ENCODE data around the gene SEMA6D. TPM values are rescaled to one million over a fixed set of nuclear protein-coding genes. Genes with fewer than 3 reads are reported as not detected.

Gene SEMA6D
- total RNA-seq, 1 experiment from 2014 or later, result not detected

- no peak overlapping the region for H3K27ac ChIP-seq (ENCODE audit: low read length)
- no peak overlapping the region for H3K4me3 ChIP-seq (ENCODE audit: low read length)
- DNase-seq, result no peak
- no peaks in the 10 kb centered on the region for H3K36me3 ChIP-seq (ENCODE audit: insufficient read depth, low read length)
- H3K4me1 ChIP-seq (ENCODE audit: low read length), result no peaks in the 10 kb centered on the region
- no peak overlapping the region for H3K4me2 ChIP-seq (ENCODE audit: low read depth, low read length, poor library complexity, severe bottlenecking)
- H2AFZ ChIP-seq (ENCODE audit: low read length), result no peak overlapping the region
- peaks cover 5% of the 10 kb centered on the region for H3K9me3 ChIP-seq (ENCODE audit: low read length)
- no peaks in the 10 kb centered on the region for H3K79me2 ChIP-seq (ENCODE audit: low read length)
- no peaks in the 10 kb centered on the region for H4K20me1 ChIP-seq (ENCODE audit: insufficient read depth, low read depth, low read length)
- no peaks in the 10 kb centered on the region for H3K27me3 ChIP-seq (ENCODE audit: low read length)
- no peaks in the 10 kb centered on the region for H3K9me2 ChIP-seq (replicated peaks; ENCODE audit: insufficient read depth, low read length)
- no peak overlapping the region for H3K9ac ChIP-seq (ENCODE audit: low read length)
Observed at GRCh38 chr15:47787875-47788274, 70.6 kb downstream of the SEMA6D start.

GRCh38 chr15:47788685-47789084 lies 71.4 kb downstream of the SEMA6D start:
- Histone ChIP-seq H3K4me3 (ENCODE audit: low read length) (no peak overlapping the region), H3K9ac (ENCODE audit: low read length) (no peak overlapping the region), H4K20me1 (ENCODE audit: insufficient read depth, low read depth, low read length) (no peaks in the 10 kb centered on the region), H3K79me2 (ENCODE audit: low read length) (no peaks in the 10 kb centered on the region), H3K27ac (ENCODE audit: low read length) (no peak overlapping the region), H3K9me3 (ENCODE audit: low read length) (peaks cover 5% of the 10 kb centered on the region), H3K4me1 (ENCODE audit: low read length) (no peaks in the 10 kb centered on the region), H3K4me2 (ENCODE audit: low read depth, low read length, poor library complexity, severe bottlenecking) (no peak overlapping the region), H3K9me2 (replicated peaks; ENCODE audit: insufficient read depth, low read length) (no peaks in the 10 kb centered on the region), H3K27me3 (ENCODE audit: low read length) (no peaks in the 10 kb centered on the region), H3K36me3 (ENCODE audit: insufficient read depth, low read length) (no peaks in the 10 kb centered on the region), H2AFZ (ENCODE audit: low read length) (no peak overlapping the region)
- DNase-seq, result no peak

- no peaks in the 10 kb centered on the region for H3K9me3 ChIP-seq (ENCODE audit: low read length)
- H3K27me3 ChIP-seq (ENCODE audit: low read length), result no peaks in the 10 kb centered on the region
- DNase-seq, result no peak
- H3K4me3 ChIP-seq (ENCODE audit: low read length), result no peak overlapping the region
- H3K27ac ChIP-seq (ENCODE audit: low read length), result no peak overlapping the region
- no peak overlapping the region for H3K4me2 ChIP-seq (ENCODE audit: low read depth, low read length, poor library complexity, severe bottlenecking)
- no peaks in the 10 kb centered on the region for H3K4me1 ChIP-seq (ENCODE audit: low read length)
- H3K9me2 ChIP-seq (replicated peaks; ENCODE audit: insufficient read depth, low read length), result no peaks in the 10 kb centered on the region; the same call in 1 of the 2 replicates
- H4K20me1 ChIP-seq (ENCODE audit: insufficient read depth, low read depth, low read length), result no peaks in the 10 kb centered on the region
- H3K36me3 ChIP-seq (ENCODE audit: insufficient read depth, low read length), result no peaks in the 10 kb centered on the region
- no peak overlapping the region for H3K9ac ChIP-seq (ENCODE audit: low read length)
- H2AFZ ChIP-seq (ENCODE audit: low read length), result no peak overlapping the region
- H3K79me2 ChIP-seq (ENCODE audit: low read length), result no peaks in the 10 kb centered on the region
Observed at GRCh38 chr15:47791161-47791560, 73.9 kb downstream of the SEMA6D start.

- H3K27me3 ChIP-seq (ENCODE audit: low read length), result no peaks in the 10 kb centered on the region
- no peaks in the 10 kb centered on the region; the same call in 1 of the 2 replicates for H3K9me2 ChIP-seq (replicated peaks; ENCODE audit: insufficient read depth, low read length)
- no peaks in the 10 kb centered on the region for H3K36me3 ChIP-seq (ENCODE audit: insufficient read depth, low read length)
- H3K9me3 ChIP-seq (ENCODE audit: low read length), result no peaks in the 10 kb centered on the region
- no peak overlapping the region for H3K4me2 ChIP-seq (ENCODE audit: low read depth, low read length, poor library complexity, severe bottlenecking)
- no peak for DNase-seq
- H3K27ac ChIP-seq (ENCODE audit: low read length), result no peak overlapping the region
- H3K79me2 ChIP-seq (ENCODE audit: low read length), result no peaks in the 10 kb centered on the region
- no peak overlapping the region for H2AFZ ChIP-seq (ENCODE audit: low read length)
- H3K4me3 ChIP-seq (ENCODE audit: low read length), result no peak overlapping the region
- no peaks in the 10 kb centered on the region for H4K20me1 ChIP-seq (ENCODE audit: insufficient read depth, low read depth, low read length)
- no peaks in the 10 kb centered on the region for H3K4me1 ChIP-seq (ENCODE audit: low read length)
- no peak overlapping the region for H3K9ac ChIP-seq (ENCODE audit: low read length)
Observed at GRCh38 chr15:47792231-47792630, 74.9 kb downstream of the SEMA6D start.

- Histone ChIP-seq H3K4me2 (ENCODE audit: low read depth, low read length, poor library complexity, severe bottlenecking) (no peak overlapping the region), H3K9ac (ENCODE audit: low read length) (no peak overlapping the region), H3K4me3 (ENCODE audit: low read length) (no peak overlapping the region), H3K9me2 (replicated peaks; ENCODE audit: insufficient read depth, low read length) (no peaks in the 10 kb centered on the region; the same call in 1 of the 2 replicates), H3K27me3 (ENCODE audit: low read length) (no peaks in the 10 kb centered on the region), H3K4me1 (ENCODE audit: low read length) (no peaks in the 10 kb centered on the region), H3K27ac (ENCODE audit: low read length) (no peak overlapping the region), H3K9me3 (ENCODE audit: low read length) (peaks cover 2% of the 10 kb centered on the region; the same call in 1 of the 2 replicates), H3K36me3 (ENCODE audit: insufficient read depth, low read length) (no peaks in the 10 kb centered on the region), H2AFZ (ENCODE audit: low read length) (no peak overlapping the region), H4K20me1 (ENCODE audit: insufficient read depth, low read depth, low read length) (no peaks in the 10 kb centered on the region), H3K79me2 (ENCODE audit: low read length) (no peaks in the 10 kb centered on the region)
- DNase-seq, result no peak
Observed at GRCh38 chr15:47794252-47794914, 77.1 kb downstream of the SEMA6D start.

- Histone ChIP-seq H3K4me1 (ENCODE audit: low read length) (no peaks in the 10 kb centered on the region), H2AFZ (ENCODE audit: low read length) (no peak overlapping the region), H3K36me3 (ENCODE audit: insufficient read depth, low read length) (no peaks in the 10 kb centered on the region), H3K79me2 (ENCODE audit: low read length) (no peaks in the 10 kb centered on the region), H3K27ac (ENCODE audit: low read length) (no peak overlapping the region), H3K9me2 (replicated peaks; ENCODE audit: insufficient read depth, low read length) (no peaks in the 10 kb centered on the region; the same call in 1 of the 2 replicates), H3K9me3 (ENCODE audit: low read length) (peaks cover 4% of the 10 kb centered on the region), H3K4me2 (ENCODE audit: low read depth, low read length, poor library complexity, severe bottlenecking) (no peak overlapping the region), H3K27me3 (ENCODE audit: low read length) (no peaks in the 10 kb centered on the region), H4K20me1 (ENCODE audit: insufficient read depth, low read depth, low read length) (no peaks in the 10 kb centered on the region), H3K9ac (ENCODE audit: low read length) (no peak overlapping the region), H3K4me3 (ENCODE audit: low read length) (no peak overlapping the region)
- DNase-seq, result no peak
Observed at GRCh38 chr15:47795864-47796263, 78.6 kb downstream of the SEMA6D start.

GRCh38 chr15:47796339-47796738 lies 79.0 kb downstream of the SEMA6D start:
- no peaks in the 10 kb centered on the region for H3K79me2 ChIP-seq (ENCODE audit: low read length)
- H4K20me1 ChIP-seq (ENCODE audit: insufficient read depth, low read depth, low read length), result no peaks in the 10 kb centered on the region
- no peaks in the 10 kb centered on the region for H3K36me3 ChIP-seq (ENCODE audit: insufficient read depth, low read length)
- no peak overlapping the region for H3K4me3 ChIP-seq (ENCODE audit: low read length)
- no peaks in the 10 kb centered on the region for H3K4me1 ChIP-seq (ENCODE audit: low read length)
- H2AFZ ChIP-seq (ENCODE audit: low read length), result no peak overlapping the region
- no peaks in the 10 kb centered on the region; the same call in 1 of the 2 replicates for H3K9me2 ChIP-seq (replicated peaks; ENCODE audit: insufficient read depth, low read length)
- H3K9me3 ChIP-seq (ENCODE audit: low read length), result peaks cover 6% of the 10 kb centered on the region
- H3K9ac ChIP-seq (ENCODE audit: low read length), result no peak overlapping the region
- no peaks in the 10 kb centered on the region for H3K27me3 ChIP-seq (ENCODE audit: low read length)
- H3K4me2 ChIP-seq (ENCODE audit: low read depth, low read length, poor library complexity, severe bottlenecking), result no peak overlapping the region
- H3K27ac ChIP-seq (ENCODE audit: low read length), result no peak overlapping the region
- DNase-seq, result no peak

- no peaks in the 10 kb centered on the region; the same call in 1 of the 2 replicates for H3K9me2 ChIP-seq (replicated peaks; ENCODE audit: insufficient read depth, low read length)
- no peak overlapping the region for H2AFZ ChIP-seq (ENCODE audit: low read length)
Observed at GRCh38 chr15:47796830-47797229, 79.5 kb downstream of the SEMA6D start.

More at GRCh38 chr15:47796830-47797229, 79.5 kb downstream of the SEMA6D start:
- no peaks in the 10 kb centered on the region for H4K20me1 ChIP-seq (ENCODE audit: insufficient read depth, low read depth, low read length)
- H3K9ac ChIP-seq (ENCODE audit: low read length), result no peak overlapping the region
- no peaks in the 10 kb centered on the region for H3K36me3 ChIP-seq (ENCODE audit: insufficient read depth, low read length)
- no peaks in the 10 kb centered on the region for H3K79me2 ChIP-seq (ENCODE audit: low read length)
- H3K9me3 ChIP-seq (ENCODE audit: low read length), result peaks cover 6% of the 10 kb centered on the region
- H3K4me1 ChIP-seq (ENCODE audit: low read length), result no peaks in the 10 kb centered on the region
- H3K4me3 ChIP-seq (ENCODE audit: low read length), result no peak overlapping the region
- H3K4me2 ChIP-seq (ENCODE audit: low read depth, low read length, poor library complexity, severe bottlenecking), result no peak overlapping the region
- DNase-seq, result no peak
- H3K27ac ChIP-seq (ENCODE audit: low read length), result no peak overlapping the region
- no peaks in the 10 kb centered on the region for H3K27me3 ChIP-seq (ENCODE audit: low read length)
